OCI-LY7 (cell line): Measurements from ENCODE around the gene DPF3. TPM values are rescaled to one million over a fixed set of nuclear protein-coding genes. Genes with fewer than 3 reads are reported as not detected.

Experiments
- BruUV-seq: library from RNA; stranded (reverse); fragments of 400-500 nt; replicated peaks from 2 replicates; lab custom pipeline; 2021; lab: Mats Ljungman, UMichigan
- CTCF ChIA-PET: fragments of 300-600 bp; sonication (Branson Sonifier 250); formaldehyde crosslinking; loops from one replicate; lab custom pipeline; 2022; ENCODE audit warnings: antibody characterized with exemption; ENCODE audit not compliant: unreplicated experiment; lab: Charles Lee
- POLR2A ChIA-PET: fragments of 300-600 bp; sonication (Branson Sonifier 250); formaldehyde crosslinking; loops from one replicate; lab custom pipeline; 2022; ENCODE audit warnings: antibody characterized with exemption; lab: Charles Lee
- DNase-seq: peaks from one replicate; pipeline ENCODE4 v3.0.0-alpha.2; 2015; ENCODE audit warnings: low spot score
- H2AFZ ChIP-seq: fragments of 200-600 bp; sonication (generic), shearing (Covaris generic); 2 replicates; pipeline ENCODE4 v1.6.1; 2014; ENCODE audit warnings: mild to moderate bottlenecking, antibody characterized with exemption, low read length, moderate library complexity
- H3K27ac ChIP-seq: fragments of 200-600 bp; sonication (generic); 2 replicates; pipeline ENCODE4 v1.5.1; 2014; ENCODE audit warnings: mixed run types, low read depth, mild to moderate bottlenecking, moderate library complexity, low read length, inconsistent platforms; ENCODE audit not compliant: poor library complexity, severe bottlenecking
- H3K36me3 ChIP-seq: fragments of 200-600 bp; sonication (generic); 2 replicates; pipeline ENCODE4 v1.6.1; 2014; ENCODE audit warnings: mild to moderate bottlenecking, antibody characterized with exemption, low read length, moderate library complexity, mixed read lengths; ENCODE audit not compliant: insufficient read depth
- H3K4me1 ChIP-seq: fragments of 200-600 bp; sonication (generic); 2 replicates; pipeline ENCODE4 v1.5.1; 2014; ENCODE audit warnings: mild to moderate bottlenecking, low read length; ENCODE audit not compliant: insufficient read depth, poor library complexity, severe bottlenecking
- H3K4me2 ChIP-seq: fragments of 200-600 bp; sonication (generic); 2 replicates; pipeline ENCODE4 v1.6.1; 2014; ENCODE audit warnings: mild to moderate bottlenecking, low read length
- H3K4me3 ChIP-seq: fragments of 200-600 bp; sonication (generic); 2 replicates; pipeline ENCODE4 v1.5.1; 2014; ENCODE audit warnings: mild to moderate bottlenecking, low read depth, low read length; ENCODE audit not compliant: poor library complexity, severe bottlenecking
- H3K79me2 ChIP-seq: fragments of 200-600 bp; sonication (generic); 2 replicates; pipeline ENCODE4 v1.6.1; 2016; ENCODE audit warnings: low read depth, mild to moderate bottlenecking, low read length, moderate library complexity, mixed read lengths; ENCODE audit not compliant: insufficient read depth
- H3K9me2 ChIP-seq: fragments of 200-600 bp; sonication (generic); 2 replicates; pipeline ENCODE4 v1.6.1; 2016; ENCODE audit warnings: mild to moderate bottlenecking, low read length, mixed read lengths; ENCODE audit not compliant: insufficient read depth
- H3K9me3 ChIP-seq: fragments of 200-600 bp; sonication (generic); 2 replicates; pipeline ENCODE4 v1.6.1; 2014; ENCODE audit warnings: mild to moderate bottlenecking, mixed run types, low read length, mixed read lengths
- H4K20me1 ChIP-seq: fragments of 200-600 bp; sonication (generic); 2 replicates; pipeline ENCODE4 v1.6.1; 2014; ENCODE audit warnings: mild to moderate bottlenecking, antibody characterized with exemption, low read length, moderate library complexity, mixed read lengths; ENCODE audit not compliant: insufficient read depth
- EZH2phosphoT487 ChIP-seq: fragments of 200-600 bp; sonication (generic); IDR thresholded peaks from 2 replicates; pipeline ENCODE4 v1.6.1; 2018; ENCODE audit warnings: low read depth, borderline replicate concordance, mild to moderate bottlenecking, mixed run types, antibody characterized with exemption, low read length, moderate library complexity, mixed read lengths
- intact Hi-C: fragments of 100-400 bp; cut with micrococcal nuclease; formaldehyde crosslinking; loops from one replicate; pipeline ENCODE4 v1.10.0; 2022; ENCODE audit not compliant: unreplicated experiment
- total RNA-seq, 2 experiments: library from RNA; depleted of rRNA in 1 of 2; stranded (reverse); fragments of >200 nt in 1 of 2; shearing (Covaris generic) in 1 of 2; gene quantifications; 2 replicates each; pipeline ENCODE4 v1.2.3, GENCODE V29; 2014 to 2022
- TF ChIP-seq, protein P1 (sequence below): fragments of 200-600 bp; sonication (generic); conservative IDR thresholded peaks from 2 replicates; pipeline ENCODE4 v1.5.1; 2014; ENCODE audit warnings: mild to moderate bottlenecking, antibody characterized with exemption, low read length, moderate library complexity, mixed read lengths

The DPF3 gene
- total RNA-seq, 2 experiments from 2014 or later, result 0.42 TPM; not detected in 1

DNA sequence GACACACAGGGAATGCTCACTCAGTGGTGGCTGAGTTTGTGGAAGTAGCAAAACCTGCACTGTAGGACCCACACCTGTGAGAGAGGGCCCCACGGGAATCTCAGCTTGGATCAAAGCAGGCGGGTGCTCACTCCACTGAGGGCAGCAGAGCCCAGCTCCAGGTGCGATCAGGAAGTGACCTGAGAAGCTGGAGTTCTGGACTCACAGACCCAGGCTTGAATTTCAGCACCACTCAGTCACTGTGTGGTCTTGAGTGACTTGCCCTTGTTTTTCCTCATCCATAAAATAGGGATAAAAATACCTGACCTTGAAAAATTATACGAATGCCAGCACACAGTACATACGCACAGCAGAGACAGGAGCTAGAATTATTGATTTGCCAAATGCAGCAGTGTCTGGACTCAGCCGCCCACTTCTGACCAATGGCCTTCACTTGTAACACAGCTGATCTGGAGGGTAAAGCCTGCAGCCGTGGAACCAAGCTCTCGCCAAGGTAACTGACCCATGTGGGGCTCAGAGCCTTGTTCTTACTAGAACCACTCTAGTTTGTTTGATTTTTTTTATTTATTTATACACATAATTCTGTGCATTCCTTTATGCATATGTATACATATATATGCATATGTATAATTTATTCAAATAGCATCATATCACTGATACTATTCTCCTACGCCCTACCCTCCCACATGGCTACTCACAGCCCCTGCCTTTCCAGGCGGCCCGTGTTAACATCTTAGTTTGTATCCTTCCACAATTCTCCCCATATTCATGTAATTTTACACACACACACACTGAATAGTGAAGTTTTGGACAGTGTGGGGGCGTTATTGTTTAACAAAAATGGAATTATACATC lies 53.9 kb downstream of the DPF3 start:
- no peak for DNase-seq
- Histone ChIP-seq H3K4me2 (no peak overlapping the region), H3K9me2 (no peaks in the 10 kb centered on the region), H3K79me2 (no peaks in the 10 kb centered on the region), H3K27ac (no peak overlapping the region), H3K36me3 (no peaks in the 10 kb centered on the region), H3K4me1 (no peaks in the 10 kb centered on the region), H3K9me3 (no peaks in the 10 kb centered on the region), H2AFZ (no peak overlapping the region), H4K20me1 (no peaks in the 10 kb centered on the region), H3K4me3 (no peak overlapping the region)
- intact Hi-C loops, result no loop called here
- no peak for TF ChIP-seq EZH2phosphoT487
- TF ChIP-seq, protein P1, sequence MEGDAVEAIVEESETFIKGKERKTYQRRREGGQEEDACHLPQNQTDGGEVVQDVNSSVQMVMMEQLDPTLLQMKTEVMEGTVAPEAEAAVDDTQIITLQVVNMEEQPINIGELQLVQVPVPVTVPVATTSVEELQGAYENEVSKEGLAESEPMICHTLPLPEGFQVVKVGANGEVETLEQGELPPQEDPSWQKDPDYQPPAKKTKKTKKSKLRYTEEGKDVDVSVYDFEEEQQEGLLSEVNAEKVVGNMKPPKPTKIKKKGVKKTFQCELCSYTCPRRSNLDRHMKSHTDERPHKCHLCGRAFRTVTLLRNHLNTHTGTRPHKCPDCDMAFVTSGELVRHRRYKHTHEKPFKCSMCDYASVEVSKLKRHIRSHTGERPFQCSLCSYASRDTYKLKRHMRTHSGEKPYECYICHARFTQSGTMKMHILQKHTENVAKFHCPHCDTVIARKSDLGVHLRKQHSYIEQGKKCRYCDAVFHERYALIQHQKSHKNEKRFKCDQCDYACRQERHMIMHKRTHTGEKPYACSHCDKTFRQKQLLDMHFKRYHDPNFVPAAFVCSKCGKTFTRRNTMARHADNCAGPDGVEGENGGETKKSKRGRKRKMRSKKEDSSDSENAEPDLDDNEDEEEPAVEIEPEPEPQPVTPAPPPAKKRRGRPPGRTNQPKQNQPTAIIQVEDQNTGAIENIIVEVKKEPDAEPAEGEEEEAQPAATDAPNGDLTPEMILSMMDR, result no peak
- BruUV-seq, result no TSS peak
- POLR2A ChIA-PET, result no interaction called here
- CTCF ChIA-PET, result no interaction called here

DNA sequence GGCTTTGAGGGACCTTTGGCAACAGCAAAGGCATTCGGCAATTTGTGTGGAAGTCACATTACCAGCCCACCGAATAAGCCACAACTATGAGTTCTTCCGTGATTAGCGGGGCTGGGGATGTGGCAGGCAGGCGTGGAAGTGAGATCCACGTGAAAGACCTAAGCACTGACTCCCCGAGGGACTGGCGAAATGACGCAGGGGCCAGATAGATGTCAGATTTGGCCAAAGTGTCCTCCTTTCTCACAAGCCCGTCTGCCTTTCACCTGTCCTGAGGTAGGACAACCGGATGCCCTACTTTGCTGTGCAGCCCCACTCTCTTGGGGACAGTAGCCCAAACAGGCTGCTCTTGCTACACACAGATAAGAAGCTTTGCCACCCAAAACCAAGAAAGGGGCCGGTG lies 54.5 kb downstream of the DPF3 start:
- TF ChIP-seq EZH2phosphoT487, result no peak
- TF ChIP-seq, protein P1, result no peak
- H3K9me2 ChIP-seq, result no peaks in the 10 kb centered on the region
- no TSS peak for BruUV-seq
- intact Hi-C loops, result no loop called here
- no peak for DNase-seq
- no peak overlapping the region for H3K4me2 ChIP-seq
- ChIA-PET POLR2A (no interaction called here), CTCF (no interaction called here)
- H3K27ac ChIP-seq, result no peak overlapping the region
- H3K36me3 ChIP-seq, result no peaks in the 10 kb centered on the region
- no peak overlapping the region for H2AFZ ChIP-seq
- H3K9me3 ChIP-seq, result no peaks in the 10 kb centered on the region
- no peak overlapping the region for H3K4me3 ChIP-seq
- H4K20me1 ChIP-seq, result no peaks in the 10 kb centered on the region
- H3K79me2 ChIP-seq, result no peaks in the 10 kb centered on the region
- no peaks in the 10 kb centered on the region for H3K4me1 ChIP-seq

DNA sequence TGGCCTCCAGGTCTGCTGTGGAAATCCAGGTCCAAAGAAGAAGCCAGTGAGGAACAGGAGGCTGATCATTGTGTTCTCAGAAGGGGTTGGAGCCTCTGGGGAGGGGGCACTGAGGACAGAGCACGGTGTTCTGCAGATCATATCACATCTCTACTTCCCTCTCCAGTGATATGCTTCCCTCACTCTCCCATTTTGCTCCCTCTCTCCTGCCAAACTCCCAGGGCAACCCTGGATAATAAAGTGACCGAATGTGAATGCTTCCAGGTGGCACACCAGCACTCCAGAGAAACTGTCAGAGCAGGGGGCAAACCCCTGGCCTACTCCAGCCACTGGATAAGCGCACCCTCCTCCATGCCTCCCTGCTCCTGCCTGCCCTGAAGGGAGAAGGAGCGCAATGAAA lies 57.8 kb downstream of the DPF3 start:
- POLR2A ChIA-PET, result no interaction called here
- Histone ChIP-seq H3K27ac (no peak overlapping the region), H3K79me2 (no peaks in the 10 kb centered on the region), H3K4me1 (no peaks in the 10 kb centered on the region), H3K4me3 (no peak overlapping the region), H3K9me2 (no peaks in the 10 kb centered on the region), H3K4me2 (no peak overlapping the region), H3K36me3 (no peaks in the 10 kb centered on the region), H3K9me3 (no peaks in the 10 kb centered on the region), H2AFZ (no peak overlapping the region), H4K20me1 (no peaks in the 10 kb centered on the region)
- DNase-seq, result no peak
- no TSS peak for BruUV-seq
- TF ChIP-seq EZH2phosphoT487, result no peak
- TF ChIP-seq, protein P1, result no peak
- intact Hi-C loops, result no loop called here
- CTCF ChIA-PET, result no interaction called here
